D721Med (cell line): ENCODE data around the gene LRTM2.

ENCODE experiments used
- DNase-seq: peaks from one replicate; pipeline ENCODE4 v3.0.0; 2011; ENCODE audit warnings: low spot score; ENCODE audit not compliant: insufficient read length
- FAIRE-seq: peaks from 2 replicates; lab custom pipeline; 2011; peaks lifted over from hg19 to GRCh38; lab: Jason Lieb, UNC
- CTCF ChIP-seq: IDR thresholded peaks from 2 replicates; pipeline ENCODE4 v1.5.1; 2012; ENCODE audit warnings: mild to moderate bottlenecking, control low read depth; ENCODE audit not compliant: insufficient read depth; ENCODE audit errors: missing control alignments

The LRTM2 gene

DNA sequence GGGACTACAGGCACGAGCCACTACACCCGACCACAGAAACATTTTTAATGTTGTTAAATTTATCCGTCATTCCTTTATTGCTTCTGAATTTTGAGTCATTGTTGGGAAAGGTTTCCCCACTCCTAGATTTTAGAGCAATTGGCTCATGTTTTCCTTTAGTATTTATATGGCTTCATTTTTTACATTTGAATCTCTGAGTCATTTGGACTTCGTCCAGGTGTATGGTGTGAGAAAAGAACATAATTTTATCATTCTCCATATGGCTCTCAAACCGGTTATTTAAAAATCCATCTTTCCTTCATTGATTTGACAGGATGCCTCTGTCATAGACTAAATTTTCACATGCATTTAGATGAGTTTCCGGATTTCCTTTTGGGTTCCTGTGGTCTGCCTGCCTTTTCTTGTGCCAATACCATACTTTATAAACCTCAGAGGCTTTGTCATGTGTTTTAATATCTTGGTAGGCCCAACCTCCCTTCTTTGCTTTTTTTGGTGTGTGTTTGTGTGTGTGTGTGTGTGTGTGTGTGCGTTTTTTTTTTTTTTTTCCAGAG is 30.9 kb downstream of the LRTM2 start:
- no peak for DNase-seq
- FAIRE-seq: no peak
- no peak for TF ChIP-seq CTCF

GRCh38 chr12:1852076-1852475 is 31.7 kb downstream of the LRTM2 start:
- no peak for FAIRE-seq
- DNase-seq: no peak
- TF ChIP-seq CTCF: no peak

DNA sequence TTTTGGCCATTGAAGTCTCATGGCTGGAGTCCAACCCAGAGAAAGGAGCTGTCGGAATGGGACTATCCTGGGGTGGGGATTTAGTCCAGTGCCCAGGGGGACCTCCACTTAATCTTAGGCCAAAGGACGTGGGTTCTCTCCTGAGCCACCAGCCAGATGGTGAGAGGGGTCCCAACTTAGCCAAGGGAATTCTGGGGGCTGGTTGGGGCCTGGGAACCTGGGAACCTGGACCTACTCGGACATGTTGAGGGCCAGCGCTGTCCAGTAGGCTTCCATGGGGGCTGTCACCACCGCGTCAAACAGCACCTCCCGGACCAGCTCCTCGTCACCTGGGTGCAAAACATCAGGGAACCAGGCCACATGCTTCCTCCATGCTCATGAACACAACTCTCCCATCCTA is 33.4 kb downstream of the LRTM2 start:
- no peak for DNase-seq
- TF ChIP-seq CTCF: no peak
- no peak for FAIRE-seq

DNA sequence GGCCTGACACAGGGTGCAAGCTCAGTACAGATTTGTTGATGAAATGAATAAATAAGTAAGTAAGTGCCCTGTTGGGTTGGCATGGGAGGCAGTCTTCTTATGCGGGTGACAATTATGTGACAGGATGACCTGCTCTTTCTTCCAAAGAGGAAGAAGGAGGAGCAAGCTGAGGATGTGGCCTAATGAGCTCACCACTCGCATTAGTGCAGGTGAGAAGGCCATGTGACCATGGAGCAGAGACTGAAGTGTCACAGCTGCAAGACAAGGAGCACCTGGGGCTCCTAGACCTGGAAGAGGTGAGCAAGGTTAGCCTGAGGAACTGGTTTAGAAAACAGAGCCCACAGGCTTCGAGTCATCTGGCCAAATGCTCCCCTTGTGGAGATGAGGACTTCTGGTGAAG is 34.9 kb downstream of the LRTM2 start:
- no peak for TF ChIP-seq CTCF
- DNase-seq: no peak
- FAIRE-seq: no peak

GRCh38 chr12:1857086-1857485 is 36.7 kb downstream of the LRTM2 start:
- no peak for TF ChIP-seq CTCF
- FAIRE-seq (no peak), DNase-seq (no peak)

- DNase-seq: no peak
- no peak for TF ChIP-seq CTCF
- no peak for FAIRE-seq
Observed at GRCh38 chr12:1857821-1858220, 37.5 kb downstream of the LRTM2 start.

- no peak for TF ChIP-seq CTCF
- DNase-seq (no peak), FAIRE-seq (no peak)
Observed at GRCh38 chr12:1858456-1858855, 38.1 kb downstream of the LRTM2 start.
